Suprapubic skin (tissue), 3 donors: Measurements from ENCODE around the gene LRRC45.

Source experiments
- CTCF ChIP-seq, 2 donors: fragments of 200-600 bp in 1 of 2; fragments of 450-650 bp in 1 of 2; sonication (generic) in 1 of 2; IDR thresholded peaks; one replicate each; pipeline ENCODE4 v1.5.1; 2016 to 2019; ENCODE audit warnings: antibody characterized with exemption in 2 of 2, mild to moderate bottlenecking in 1 of 2, moderate library complexity in 1 of 2
- POLR2AphosphoS5 ChIP-seq, 3 donors: sonication (generic); formaldehyde crosslinking; IDR thresholded peaks; one replicate each; pipeline ENCODE4 v1.6.1; 2017; ENCODE audit warnings: antibody characterized with exemption in 3 of 3

- TF ChIP-seq CTCF (IDR thresholded peaks at IDR 0.05): no peak
- no peak for TF ChIP-seq POLR2AphosphoS5 (IDR thresholded peaks at IDR 0.05)
These were observed 33.9 kb downstream of the LRRC45 start for GRCh38 chr17:82056729-82057621.
